Measurements from ENCODE around the gene PHKA1. TPM values are rescaled to one million over a fixed set of nuclear protein-coding genes. Genes with fewer than 3 reads are reported as not detected.
"Not testable (repeated sequence)": the region's sequence is repeated elsewhere in the genome, so short reads cannot be mapped to it uniquely, and the experiment has no call there.

The PHKA1 gene
- total and polyA plus RNA-seq, 2 donors (not counting 3 experiments of a cell fraction or from before 2014, with no cell fraction given) = 3.3 to 5.5 TPM

DNA sequence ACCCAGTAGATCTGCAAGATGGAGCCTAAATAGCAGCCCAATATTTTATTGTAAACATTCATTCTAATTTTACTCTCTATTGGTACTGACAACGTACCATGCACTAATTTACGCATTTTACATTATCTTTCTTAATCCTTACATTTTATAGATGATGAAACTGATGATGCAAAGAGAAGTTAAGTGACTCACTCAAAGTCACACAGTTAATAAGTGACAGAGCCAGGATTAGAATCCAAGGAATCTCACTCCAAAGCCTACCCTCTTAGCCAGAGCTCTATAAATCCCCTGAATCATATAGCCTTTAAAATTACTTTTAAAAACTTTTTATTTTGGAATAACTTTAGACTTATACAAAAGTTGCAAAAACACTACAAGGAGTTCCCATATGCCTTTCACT lies 37.6 kb downstream of the PHKA1 start:
- Histone ChIP-seq H3K9me1 (replicated peaks; ENCODE audit: control insufficient read depth, extremely low read depth, insufficient read depth, low read length) (no peaks in the 10 kb centered on the region), H2AFZ (ENCODE audit: low read depth, low read length) (no peak overlapping the region), H3K9me3 (replicated peaks; ENCODE audit: control insufficient read depth, insufficient read depth, low read length) (no peaks in the 10 kb centered on the region), H3K4me1 (ENCODE audit: control insufficient read depth, extremely low read depth, insufficient read depth, low read length) (no peaks in the 10 kb centered on the region), H3K9ac (replicated peaks; ENCODE audit: extremely low read depth, insufficient read depth, low read length) (no peak overlapping the region), H3K4me2 (ENCODE audit: insufficient read depth, low read length) (no peak overlapping the region), H3K27ac (ENCODE audit: insufficient read depth, low read depth, low read length) (no peak overlapping the region), H3K36me3 (ENCODE audit: control insufficient read depth in 2 of 2, extremely low read depth in 1 of 2, insufficient read depth in 2 of 2, low read length in 2 of 2) (no peaks in the 10 kb centered on the region), H3K27me3 (ENCODE audit: control insufficient read depth in 2 of 2, insufficient read depth in 2 of 2, low read length in 2 of 2) (no peaks in the 10 kb centered on the region), H4K20me1 (replicated peaks; ENCODE audit: control insufficient read depth, extremely low read depth, insufficient read depth, low read length) (no peaks in the 10 kb centered on the region), H3K79me2 (ENCODE audit: control insufficient read depth, insufficient read depth, low read length) (no peaks in the 10 kb centered on the region), H3K4me3 (replicated peaks in 1 of 3; ENCODE audit: insufficient read depth in 1 of 3, low read depth in 1 of 3, low read length in 3 of 3) (no peak overlapping the region)
- DNase-seq (ENCODE audit: low read depth, low spot score) (no peak), FAIRE-seq (no peak)
- ChIA-PET CTCF (no interaction called here), POLR2A (no interaction called here)
- intact Hi-C loops (cut with micrococcal nuclease) (no loop called here), dilution Hi-C loops (cut with MboI; ENCODE audit: extremely low pct_ligation_motif_present, low sequenced_read_pairs) (no loop called here)
- no TSS peak for BruUV-seq (replicated peaks)
- TF ChIP-seq FOS (IDR thresholded peaks at IDR 0.05; ENCODE audit: borderline replicate concordance, insufficient read depth, low read length) = no peak

DNA sequence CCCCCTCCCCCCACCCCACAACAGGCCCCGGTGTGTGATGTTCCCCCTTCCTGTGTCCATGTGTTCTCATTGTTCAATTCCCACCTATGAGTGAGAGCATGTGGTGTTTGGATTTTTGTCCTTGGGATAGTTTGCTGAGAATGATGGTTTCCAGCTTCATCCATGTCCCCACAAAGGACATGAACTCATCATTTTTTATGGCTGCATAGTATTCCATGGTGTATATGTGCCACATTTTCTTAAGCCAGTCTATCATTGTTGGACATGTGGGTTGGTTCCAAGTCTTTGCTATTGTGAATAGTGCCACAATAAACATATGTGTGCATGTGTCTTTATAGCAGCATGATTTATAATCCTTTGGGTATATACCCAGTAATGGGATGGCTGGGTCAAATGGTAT lies 40.2 kb downstream of the PHKA1 start:
- CTCF ChIA-PET; H3K36me3 ChIP-seq (ENCODE audit: control insufficient read depth in 2 of 2, extremely low read depth in 1 of 2, insufficient read depth in 2 of 2, low read length in 2 of 2); H2AFZ ChIP-seq (ENCODE audit: low read depth, low read length); H3K4me2 ChIP-seq (ENCODE audit: insufficient read depth, low read length); H3K9ac ChIP-seq (replicated peaks; ENCODE audit: extremely low read depth, insufficient read depth, low read length); H3K79me2 ChIP-seq (ENCODE audit: control insufficient read depth, insufficient read depth, low read length); H3K4me1 ChIP-seq (ENCODE audit: control insufficient read depth, extremely low read depth, insufficient read depth, low read length); H4K20me1 ChIP-seq (replicated peaks; ENCODE audit: control insufficient read depth, extremely low read depth, insufficient read depth, low read length); FAIRE-seq; BruUV-seq (replicated peaks); H3K9me1 ChIP-seq (replicated peaks; ENCODE audit: control insufficient read depth, extremely low read depth, insufficient read depth, low read length); dilution Hi-C loops (cut with MboI; ENCODE audit: extremely low pct_ligation_motif_present, low sequenced_read_pairs); POLR2A ChIA-PET; H3K27me3 ChIP-seq (ENCODE audit: control insufficient read depth in 2 of 2, insufficient read depth in 2 of 2, low read length in 2 of 2); H3K9me3 ChIP-seq (replicated peaks; ENCODE audit: control insufficient read depth, insufficient read depth, low read length); DNase-seq (ENCODE audit: low read depth, low spot score); intact Hi-C loops (cut with micrococcal nuclease); H3K4me3 ChIP-seq (replicated peaks in 1 of 3; ENCODE audit: insufficient read depth in 1 of 3, low read depth in 1 of 3, low read length in 3 of 3); H3K27ac ChIP-seq (ENCODE audit: insufficient read depth, low read depth, low read length): not testable (repeated sequence)

DNA sequence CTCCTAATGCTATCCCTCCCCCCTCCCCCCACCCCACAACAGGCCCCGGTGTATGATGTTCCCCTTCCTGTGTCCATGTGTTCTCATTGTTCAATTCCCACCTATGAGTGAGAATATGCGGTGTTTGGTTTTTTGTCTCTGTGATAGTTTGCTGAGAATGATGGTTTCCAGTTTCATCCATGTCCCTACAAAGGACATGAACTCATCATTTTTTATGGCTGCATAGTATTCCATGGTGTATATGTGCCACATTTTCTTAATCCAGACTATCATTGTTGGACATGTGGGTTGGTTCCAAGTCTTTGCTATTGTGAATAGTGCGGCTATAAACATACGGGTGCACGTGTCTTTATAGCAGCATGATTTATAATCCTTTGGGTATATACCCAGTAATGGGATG lies 44.6 kb downstream of the PHKA1 start:
- H3K9me3 ChIP-seq (replicated peaks; ENCODE audit: control insufficient read depth, insufficient read depth, low read length); H3K9me1 ChIP-seq (replicated peaks; ENCODE audit: control insufficient read depth, extremely low read depth, insufficient read depth, low read length); H3K4me3 ChIP-seq (replicated peaks in 1 of 3; ENCODE audit: insufficient read depth in 1 of 3, low read depth in 1 of 3, low read length in 3 of 3); H3K9ac ChIP-seq (replicated peaks; ENCODE audit: extremely low read depth, insufficient read depth, low read length); H3K79me2 ChIP-seq (ENCODE audit: control insufficient read depth, insufficient read depth, low read length); dilution Hi-C loops (cut with MboI; ENCODE audit: extremely low pct_ligation_motif_present, low sequenced_read_pairs); intact Hi-C loops (cut with micrococcal nuclease); H3K27me3 ChIP-seq (ENCODE audit: control insufficient read depth in 2 of 2, insufficient read depth in 2 of 2, low read length in 2 of 2); H4K20me1 ChIP-seq (replicated peaks; ENCODE audit: control insufficient read depth, extremely low read depth, insufficient read depth, low read length); H3K27ac ChIP-seq (ENCODE audit: insufficient read depth, low read depth, low read length); POLR2A ChIA-PET; DNase-seq (ENCODE audit: low read depth, low spot score); H3K36me3 ChIP-seq (ENCODE audit: control insufficient read depth in 2 of 2, extremely low read depth in 1 of 2, insufficient read depth in 2 of 2, low read length in 2 of 2); H2AFZ ChIP-seq (ENCODE audit: low read depth, low read length); CTCF ChIA-PET; H3K4me2 ChIP-seq (ENCODE audit: insufficient read depth, low read length); H3K4me1 ChIP-seq (ENCODE audit: control insufficient read depth, extremely low read depth, insufficient read depth, low read length); BruUV-seq (replicated peaks); FAIRE-seq: not testable (repeated sequence)

All from endothelial cell of umbilical vein (primary cell).